Measurements from ENCODE around the gene FOXP1.

Gene FOXP1

DNA sequence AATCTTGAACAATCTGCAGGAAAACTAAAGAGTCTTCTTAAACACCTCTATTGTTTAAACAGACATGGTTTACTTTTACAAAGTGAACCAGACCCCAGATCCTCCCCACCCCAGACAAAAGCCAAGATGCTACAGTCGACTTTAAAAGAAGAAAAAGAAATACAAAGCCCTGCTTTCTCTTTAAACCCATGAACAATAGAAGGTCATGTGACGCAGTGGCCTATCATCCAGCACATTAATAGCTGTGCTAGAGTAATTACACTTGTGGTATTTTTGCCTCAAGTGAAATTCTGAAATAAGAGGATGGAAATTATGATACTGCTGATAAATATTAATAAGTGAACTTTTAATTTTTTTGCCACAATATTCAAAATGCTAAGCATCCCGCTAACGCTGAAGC, 613.4 kb downstream of the FOXP1 start:
- DNase-seq (ENCODE audit: low read depth), result no peak

- no peak for DNase-seq (ENCODE audit: low read depth)
Observed at GRCh38 chr3:70963431-70964275, 619.9 kb downstream of the FOXP1 start.

DNA sequence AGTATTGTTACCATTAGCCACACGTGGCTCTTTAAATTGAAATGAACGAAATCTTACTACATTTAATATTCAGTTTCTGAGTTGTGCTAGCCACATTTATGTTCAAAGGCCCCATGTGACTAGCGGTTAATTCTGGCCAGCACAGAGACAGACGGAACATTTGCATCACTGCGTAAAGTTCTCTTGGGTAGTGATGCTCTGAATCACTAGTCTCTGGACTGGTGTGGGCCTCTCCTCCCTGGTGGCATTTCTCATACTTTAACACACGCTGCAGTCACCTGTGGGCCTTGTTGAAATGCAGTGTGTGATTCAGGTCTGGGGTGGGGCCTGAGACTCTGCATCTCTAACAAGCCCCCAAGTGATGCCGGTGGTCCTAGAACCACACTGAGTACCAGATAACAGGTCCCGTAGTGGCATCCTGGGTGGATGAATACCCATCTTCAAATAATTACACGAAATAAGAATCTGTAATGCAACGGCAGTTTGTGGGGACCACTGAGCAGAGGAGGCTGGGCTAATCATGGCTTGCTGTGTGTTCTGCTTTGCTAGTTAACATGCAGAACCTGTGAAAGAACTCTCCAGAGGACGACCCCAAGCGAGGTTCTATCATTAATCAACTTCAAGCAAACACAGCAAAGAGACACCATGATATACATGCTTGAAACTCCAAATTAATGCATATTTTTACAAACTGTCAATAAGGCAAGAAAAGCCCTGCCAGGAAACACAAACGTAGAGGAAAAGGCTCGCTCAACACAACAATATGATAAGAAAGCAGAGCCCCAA, 623.8 kb downstream of the FOXP1 start:
- no peak for DNase-seq (ENCODE audit: low read depth)

GRCh38 chr3:70952033-70952747, 631.3 kb downstream of the FOXP1 start:
- no peak for DNase-seq (ENCODE audit: low read depth)

- DNase-seq (ENCODE audit: low read depth), result no peak
Observed at GRCh38 chr3:70951316-70951715, 632.2 kb downstream of the FOXP1 start.

GRCh38 chr3:70947579-70947978, 635.9 kb downstream of the FOXP1 start:
- no peak for DNase-seq (ENCODE audit: low read depth)

DNA sequence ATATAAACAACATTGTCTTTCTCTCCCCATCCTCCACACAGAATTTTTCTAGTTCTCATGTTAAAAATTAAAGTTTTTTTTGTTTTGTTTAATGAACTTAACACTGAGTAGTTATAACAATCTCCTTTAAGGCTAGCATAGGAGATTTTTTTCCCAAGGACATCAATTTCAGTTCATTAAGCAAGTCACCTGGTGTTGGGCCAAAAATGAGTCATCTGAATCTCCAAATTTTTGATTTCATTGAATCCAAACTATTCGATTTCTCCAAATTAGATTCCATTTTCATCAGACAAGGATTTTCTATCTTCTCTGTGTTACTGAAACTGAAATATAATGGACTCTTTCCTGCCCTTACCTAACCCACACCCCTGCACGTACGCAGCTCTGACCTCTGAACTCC, 639.6 kb downstream of the FOXP1 start:
- DNase-seq (ENCODE audit: low read depth), result no peak

- no peak for DNase-seq (ENCODE audit: low read depth)
Observed at GRCh38 chr3:70933105-70933810, 650.3 kb downstream of the FOXP1 start.

DNA sequence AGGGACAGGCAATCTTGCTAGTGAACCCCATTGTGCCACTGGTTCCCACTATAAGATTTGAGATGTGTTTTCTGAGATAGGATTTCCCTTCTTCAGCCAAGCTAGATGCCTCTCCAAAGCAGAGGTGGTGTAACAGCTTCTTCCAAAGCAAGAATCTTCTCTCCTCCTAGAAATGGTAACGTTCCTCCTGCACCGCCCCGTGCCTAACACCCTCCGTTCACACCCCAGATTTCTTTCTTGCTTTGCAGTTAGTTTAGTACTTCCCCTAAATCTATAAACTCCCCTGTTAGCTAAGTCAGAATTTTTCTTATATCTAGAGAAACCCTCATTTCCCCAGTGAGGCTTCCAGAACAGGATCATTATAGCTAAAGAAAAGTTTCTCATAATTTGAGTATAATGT, 653.5 kb downstream of the FOXP1 start:
- no peak for DNase-seq (ENCODE audit: low read depth)

DNA sequence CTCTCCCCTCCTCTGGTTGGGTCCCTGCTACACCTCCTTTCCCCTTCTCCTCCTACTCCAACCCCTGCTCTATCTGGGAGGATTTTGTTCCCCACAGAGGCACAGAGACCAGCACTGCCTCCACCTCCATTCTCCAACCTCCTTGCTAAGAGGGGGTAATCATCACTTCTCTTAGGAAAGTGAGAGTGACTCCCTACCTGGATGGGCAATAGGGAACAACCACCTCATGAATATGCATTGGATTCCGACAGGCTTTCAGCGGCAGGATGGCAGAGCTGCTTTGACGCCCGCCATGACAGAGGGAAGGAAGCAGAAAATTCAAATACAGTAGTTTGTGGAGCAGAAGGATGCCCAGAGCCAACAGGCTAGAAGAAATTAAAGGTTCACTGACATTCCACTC, 656.3 kb downstream of the FOXP1 start:
- DNase-seq (ENCODE audit: low read depth), result no peak

DNA sequence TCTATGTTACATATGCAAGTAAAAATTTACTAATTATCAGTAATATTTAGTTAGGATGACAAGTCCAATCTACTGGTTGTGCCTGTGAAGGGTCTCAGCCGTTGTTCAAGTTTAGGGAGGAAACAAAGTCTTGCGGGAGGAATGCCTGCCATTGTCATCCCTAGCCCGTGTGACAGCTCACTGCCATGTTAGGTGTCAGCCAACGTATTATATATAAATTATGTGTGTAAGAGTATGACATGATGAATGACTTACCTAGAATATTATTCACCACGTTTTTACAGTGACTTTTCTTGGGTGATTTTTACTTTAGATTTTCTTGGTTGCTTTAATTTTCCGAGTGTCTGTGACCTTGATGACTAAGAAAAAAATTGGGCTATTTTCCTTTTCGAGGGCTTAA, 656.7 kb downstream of the FOXP1 start:
- no peak for DNase-seq (ENCODE audit: low read depth)

DNA sequence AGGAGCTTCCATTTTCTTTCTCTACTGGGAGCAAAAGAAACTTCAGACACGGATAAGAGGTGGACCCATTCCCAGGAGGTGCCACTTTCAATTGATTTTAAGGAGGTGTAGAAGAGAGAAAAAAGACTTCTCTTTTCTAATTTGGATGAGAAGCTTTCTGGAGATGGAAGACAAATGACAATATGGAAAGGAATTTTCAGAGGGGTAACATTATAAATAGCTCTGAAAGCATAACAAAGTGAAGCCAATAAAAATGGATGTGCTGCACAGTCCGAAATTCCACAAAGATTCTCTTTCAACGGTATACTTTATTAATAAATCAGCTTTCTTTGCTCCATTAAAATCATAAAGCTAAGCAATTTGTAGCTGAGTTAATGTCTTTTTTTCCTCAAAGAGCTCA, 663.9 kb downstream of the FOXP1 start:
- DNase-seq (ENCODE audit: low read depth), result no peak

- no peak for DNase-seq (ENCODE audit: low read depth)
Observed at GRCh38 chr3:70919091-70919490, 664.4 kb downstream of the FOXP1 start.

GRCh38 chr3:70916375-70917055, 667.0 kb downstream of the FOXP1 start:
- no peak for DNase-seq (ENCODE audit: low read depth)

DNA sequence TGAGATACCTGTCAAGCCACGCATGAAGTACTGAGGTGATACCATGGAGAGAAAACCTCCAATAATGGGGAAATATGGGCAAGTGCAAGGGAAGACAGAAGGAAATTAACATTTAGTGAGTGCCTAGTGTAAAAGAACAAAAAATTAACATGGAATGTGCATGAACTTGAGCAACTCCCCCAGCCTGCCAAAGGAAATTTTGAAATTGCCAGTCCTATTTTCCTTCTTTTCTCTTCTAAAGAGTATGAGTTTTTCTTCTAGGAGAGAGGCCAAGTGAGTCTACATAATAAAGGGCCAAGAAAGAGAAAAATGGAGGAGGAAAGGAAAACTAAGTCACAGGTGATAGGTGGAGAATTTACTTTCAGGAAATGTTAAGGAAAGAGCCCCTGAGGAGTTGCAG, 668.7 kb downstream of the FOXP1 start:
- no peak for DNase-seq (ENCODE audit: low read depth)

GRCh38 chr3:70911719-70912118, 671.8 kb downstream of the FOXP1 start:
- no peak for DNase-seq (ENCODE audit: low read depth)

DNA sequence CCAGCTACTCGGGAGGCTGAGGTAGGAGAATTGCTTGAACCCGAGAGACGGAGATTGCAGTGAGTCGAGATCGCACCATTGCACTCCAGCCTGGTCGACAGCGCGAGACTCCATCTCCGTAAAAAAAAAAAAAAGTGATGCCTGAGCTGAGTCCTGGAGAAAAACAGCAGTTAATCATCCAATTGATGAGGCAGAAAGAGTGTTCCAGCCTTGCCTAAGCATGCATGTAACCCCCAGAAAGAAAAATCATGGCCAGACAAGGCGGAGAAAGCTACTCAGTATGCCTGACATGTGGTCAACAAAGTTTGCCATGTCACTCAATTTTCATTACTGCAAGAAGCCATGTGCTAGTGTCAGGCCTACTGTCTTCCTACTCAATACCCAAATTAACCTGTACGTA, 678.0 kb downstream of the FOXP1 start:
- DNase-seq (ENCODE audit: low read depth), result no peak
